ENCODE results near the gene PI16. TPM values are rescaled to one million over a fixed set of nuclear protein-coding genes. Genes with fewer than 3 reads are reported as not detected.
"Not testable (repeated sequence)": the region's sequence is repeated elsewhere in the genome, so short reads cannot be mapped to it uniquely, and the experiment has no call there.

PI16 gene
- total and polyA plus RNA-seq, 2 donors (not counting 3 experiments of a cell fraction or from before 2014, with no cell fraction given): 0.14 TPM; not detected in 1

DNA sequence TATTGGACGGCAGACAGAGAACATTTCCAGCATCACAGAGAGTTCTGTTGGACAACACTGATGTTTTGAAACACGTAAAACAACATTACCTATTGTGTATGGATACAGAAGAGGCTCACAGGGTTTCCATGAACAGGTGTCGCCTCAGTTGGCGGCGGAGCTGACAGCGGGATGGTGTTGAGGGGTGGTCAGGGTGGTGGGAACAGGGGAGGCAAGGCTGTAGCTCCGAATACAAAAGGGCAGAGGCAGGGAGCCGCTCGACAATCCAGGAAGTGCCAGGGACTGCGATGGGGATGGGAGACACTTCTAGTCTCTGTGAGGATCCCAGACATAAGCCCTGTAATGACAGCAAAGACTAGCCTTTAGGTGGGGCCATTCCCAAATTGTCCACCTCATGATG lies 14.5 kb upstream of the PI16 start:
- Histone ChIP-seq H3K9me3 (replicated peaks; ENCODE audit: control insufficient read depth, insufficient read depth, low read length) (no peaks in the 10 kb centered on the region), H4K20me1 (replicated peaks; ENCODE audit: control insufficient read depth, extremely low read depth, insufficient read depth, low read length) (no peaks in the 10 kb centered on the region), H3K9ac (replicated peaks; ENCODE audit: extremely low read depth, insufficient read depth, low read length) (no peak overlapping the region), H3K4me2 (ENCODE audit: insufficient read depth, low read length) (no peak overlapping the region), H2AFZ (ENCODE audit: low read depth, low read length) (no peak overlapping the region), H3K36me3 (ENCODE audit: control insufficient read depth in 2 of 2, extremely low read depth in 1 of 2, insufficient read depth in 2 of 2, low read length in 2 of 2) (no peaks in the 10 kb centered on the region), H3K4me1 (ENCODE audit: control insufficient read depth, extremely low read depth, insufficient read depth, low read length) (no peaks in the 10 kb centered on the region), H3K4me3 (replicated peaks in 1 of 3; ENCODE audit: insufficient read depth in 1 of 3, low read depth in 1 of 3, low read length in 3 of 3) (no peak overlapping the region), H3K27ac (ENCODE audit: insufficient read depth, low read depth, low read length) (no peak overlapping the region), H3K9me1 (replicated peaks; ENCODE audit: control insufficient read depth, extremely low read depth, insufficient read depth, low read length) (no peaks in the 10 kb centered on the region), H3K79me2 (ENCODE audit: control insufficient read depth, insufficient read depth, low read length) (no peaks in the 10 kb centered on the region), H3K27me3 (ENCODE audit: control insufficient read depth in 2 of 2, insufficient read depth in 2 of 2, low read length in 2 of 2) (peaks cover 0 to 3% of the 10 kb centered on the region in 2 experiments)
- POLR2A ChIA-PET: no interaction called here
- FAIRE-seq: no peak
- CTCF ChIA-PET: interaction anchor here (1.2 kb wide), 1 partner anchor 27 kb away, joined by 3 read pairs; no protein-coding TSS in a partner anchor
- dilution Hi-C loops (cut with MboI; ENCODE audit: extremely low pct_ligation_motif_present, low sequenced_read_pairs): no loop called here
- BruUV-seq (replicated peaks): no TSS peak
- no peak for DNase-seq (ENCODE audit: low read depth, low spot score)
- TF ChIP-seq FOS (IDR thresholded peaks at IDR 0.05; ENCODE audit: borderline replicate concordance, insufficient read depth, low read length) (no peak), EZH2 (IDR thresholded peaks at IDR 0.05; ENCODE audit: borderline replicate concordance, low read depth, low read length, severe bottlenecking) (no peak), POLR2AphosphoS5 (IDR thresholded peaks at IDR 0.05; ENCODE audit: insufficient read depth, low read depth, low read length) (no peak), JUN (IDR thresholded peaks at IDR 0.05; ENCODE audit: borderline replicate concordance, insufficient read depth, insufficient read length, low read depth) (no peak), POLR2A (IDR thresholded peaks at IDR 0.05; ENCODE audit: low read depth, low read length) (no peak), MYC (IDR thresholded peaks at IDR 0.05; ENCODE audit: low read depth, low read length) (no peak)
- TF ChIP-seq, protein P1, sequence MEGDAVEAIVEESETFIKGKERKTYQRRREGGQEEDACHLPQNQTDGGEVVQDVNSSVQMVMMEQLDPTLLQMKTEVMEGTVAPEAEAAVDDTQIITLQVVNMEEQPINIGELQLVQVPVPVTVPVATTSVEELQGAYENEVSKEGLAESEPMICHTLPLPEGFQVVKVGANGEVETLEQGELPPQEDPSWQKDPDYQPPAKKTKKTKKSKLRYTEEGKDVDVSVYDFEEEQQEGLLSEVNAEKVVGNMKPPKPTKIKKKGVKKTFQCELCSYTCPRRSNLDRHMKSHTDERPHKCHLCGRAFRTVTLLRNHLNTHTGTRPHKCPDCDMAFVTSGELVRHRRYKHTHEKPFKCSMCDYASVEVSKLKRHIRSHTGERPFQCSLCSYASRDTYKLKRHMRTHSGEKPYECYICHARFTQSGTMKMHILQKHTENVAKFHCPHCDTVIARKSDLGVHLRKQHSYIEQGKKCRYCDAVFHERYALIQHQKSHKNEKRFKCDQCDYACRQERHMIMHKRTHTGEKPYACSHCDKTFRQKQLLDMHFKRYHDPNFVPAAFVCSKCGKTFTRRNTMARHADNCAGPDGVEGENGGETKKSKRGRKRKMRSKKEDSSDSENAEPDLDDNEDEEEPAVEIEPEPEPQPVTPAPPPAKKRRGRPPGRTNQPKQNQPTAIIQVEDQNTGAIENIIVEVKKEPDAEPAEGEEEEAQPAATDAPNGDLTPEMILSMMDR (IDR thresholded peaks at IDR 0.05; ENCODE audit: extremely low read depth in 1 of 2, insufficient read depth in 1 of 2, low read depth in 1 of 2, low read length in 2 of 2): no peak
- TF ChIP-seq, protein P2, sequence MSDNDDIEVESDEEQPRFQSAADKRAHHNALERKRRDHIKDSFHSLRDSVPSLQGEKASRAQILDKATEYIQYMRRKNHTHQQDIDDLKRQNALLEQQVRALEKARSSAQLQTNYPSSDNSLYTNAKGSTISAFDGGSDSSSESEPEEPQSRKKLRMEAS (IDR thresholded peaks at IDR 0.05; ENCODE audit: insufficient read depth, insufficient read length): no peak
- intact Hi-C loops (cut with micrococcal nuclease): no loop called here

DNA sequence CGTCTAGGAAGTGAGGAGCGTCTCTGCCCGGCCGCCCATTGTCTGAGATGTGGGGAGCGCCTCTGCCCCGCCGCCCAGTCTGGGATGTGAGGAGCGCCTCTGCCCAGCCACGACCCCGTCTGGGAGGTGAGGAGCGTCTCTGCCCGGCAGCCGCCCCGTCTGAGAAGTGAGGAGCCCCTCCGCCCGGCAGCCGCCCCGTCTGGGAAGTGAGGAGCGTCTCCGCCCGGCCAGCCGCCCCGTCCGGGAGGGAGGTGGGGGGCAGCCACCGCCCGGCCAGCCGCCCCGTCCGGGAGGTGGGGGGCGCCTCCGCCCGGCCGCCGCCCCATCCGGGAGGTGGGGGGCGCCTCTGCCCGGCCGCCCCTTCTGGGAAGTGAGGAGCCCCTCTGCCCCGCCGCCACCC lies 13.0 kb upstream of the PI16 start:
- H3K4me1 ChIP-seq (ENCODE audit: control insufficient read depth, extremely low read depth, insufficient read depth, low read length); POLR2A ChIA-PET; H3K9ac ChIP-seq (replicated peaks; ENCODE audit: extremely low read depth, insufficient read depth, low read length); H3K9me1 ChIP-seq (replicated peaks; ENCODE audit: control insufficient read depth, extremely low read depth, insufficient read depth, low read length); dilution Hi-C loops (cut with MboI; ENCODE audit: extremely low pct_ligation_motif_present, low sequenced_read_pairs); H3K27ac ChIP-seq (ENCODE audit: insufficient read depth, low read depth, low read length); H2AFZ ChIP-seq (ENCODE audit: low read depth, low read length); H3K36me3 ChIP-seq (ENCODE audit: control insufficient read depth in 2 of 2, extremely low read depth in 1 of 2, insufficient read depth in 2 of 2, low read length in 2 of 2); intact Hi-C loops (cut with micrococcal nuclease); H4K20me1 ChIP-seq (replicated peaks; ENCODE audit: control insufficient read depth, extremely low read depth, insufficient read depth, low read length); H3K27me3 ChIP-seq (ENCODE audit: control insufficient read depth in 2 of 2, insufficient read depth in 2 of 2, low read length in 2 of 2); H3K79me2 ChIP-seq (ENCODE audit: control insufficient read depth, insufficient read depth, low read length); H3K9me3 ChIP-seq (replicated peaks; ENCODE audit: control insufficient read depth, insufficient read depth, low read length); CTCF ChIA-PET; FAIRE-seq; DNase-seq (ENCODE audit: low read depth, low spot score); H3K4me2 ChIP-seq (ENCODE audit: insufficient read depth, low read length); H3K4me3 ChIP-seq (replicated peaks in 1 of 3; ENCODE audit: insufficient read depth in 1 of 3, low read depth in 1 of 3, low read length in 3 of 3); BruUV-seq (replicated peaks): not testable (repeated sequence)

DNA sequence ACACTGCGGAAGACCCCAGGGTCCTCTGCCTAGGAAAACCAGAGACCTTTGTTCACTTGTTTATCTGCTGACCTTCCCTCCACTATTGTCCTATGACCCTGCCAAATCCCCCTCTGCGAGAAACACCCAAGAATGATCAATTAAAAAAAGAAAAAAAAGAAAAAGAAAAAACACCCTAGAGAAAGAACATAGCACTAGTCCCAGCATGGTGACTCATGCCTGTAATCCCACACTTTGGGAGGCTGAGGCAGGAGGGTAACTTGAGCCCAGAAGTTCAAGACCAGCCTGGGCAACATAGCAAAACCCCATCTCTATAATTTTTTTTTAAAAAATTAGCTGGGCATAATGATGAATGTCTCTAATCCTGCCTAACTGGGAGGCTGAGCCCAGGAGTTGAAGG lies 12.2 kb upstream of the PI16 start:
- H4K20me1 ChIP-seq (replicated peaks; ENCODE audit: control insufficient read depth, extremely low read depth, insufficient read depth, low read length); H3K27ac ChIP-seq (ENCODE audit: insufficient read depth, low read depth, low read length); POLR2A ChIA-PET; DNase-seq (ENCODE audit: low read depth, low spot score); FAIRE-seq; H3K27me3 ChIP-seq (ENCODE audit: control insufficient read depth in 2 of 2, insufficient read depth in 2 of 2, low read length in 2 of 2); H2AFZ ChIP-seq (ENCODE audit: low read depth, low read length); BruUV-seq (replicated peaks); H3K4me3 ChIP-seq (replicated peaks in 1 of 3; ENCODE audit: insufficient read depth in 1 of 3, low read depth in 1 of 3, low read length in 3 of 3); H3K9me3 ChIP-seq (replicated peaks; ENCODE audit: control insufficient read depth, insufficient read depth, low read length); dilution Hi-C loops (cut with MboI; ENCODE audit: extremely low pct_ligation_motif_present, low sequenced_read_pairs); H3K36me3 ChIP-seq (ENCODE audit: control insufficient read depth in 2 of 2, extremely low read depth in 1 of 2, insufficient read depth in 2 of 2, low read length in 2 of 2); H3K9me1 ChIP-seq (replicated peaks; ENCODE audit: control insufficient read depth, extremely low read depth, insufficient read depth, low read length); H3K4me2 ChIP-seq (ENCODE audit: insufficient read depth, low read length); H3K79me2 ChIP-seq (ENCODE audit: control insufficient read depth, insufficient read depth, low read length); CTCF ChIA-PET; H3K4me1 ChIP-seq (ENCODE audit: control insufficient read depth, extremely low read depth, insufficient read depth, low read length); intact Hi-C loops (cut with micrococcal nuclease); H3K9ac ChIP-seq (replicated peaks; ENCODE audit: extremely low read depth, insufficient read depth, low read length): not testable (repeated sequence)
